Body of pancreas (tissue), 4 donors: ENCODE data around the gene ZSCAN5B.
A peak's percentile ranks its signal among the peaks of the same experiment; 100 is the strongest.

Experiments used
- POLR2A ChIP-seq, 3 donors: fragments of 450-650 bp; IDR thresholded peaks; one replicate each; pipeline ENCODE4 v1.6.1; 2016; ENCODE audit warnings: antibody characterized with exemption in 3 of 3, mild to moderate bottlenecking in 2 of 3
- TF ChIP-seq, protein P1 (sequence below), 7 experiments: fragments of 450-650 bp in 4 of 7; fragments of 200-600 bp in 3 of 7; sonication (generic) in 3 of 7; IDR thresholded peaks; one replicate each; pipeline ENCODE4 v1.5.1; 2016 to 2019; ENCODE audit warnings: antibody characterized with exemption in 7 of 7

DNA sequence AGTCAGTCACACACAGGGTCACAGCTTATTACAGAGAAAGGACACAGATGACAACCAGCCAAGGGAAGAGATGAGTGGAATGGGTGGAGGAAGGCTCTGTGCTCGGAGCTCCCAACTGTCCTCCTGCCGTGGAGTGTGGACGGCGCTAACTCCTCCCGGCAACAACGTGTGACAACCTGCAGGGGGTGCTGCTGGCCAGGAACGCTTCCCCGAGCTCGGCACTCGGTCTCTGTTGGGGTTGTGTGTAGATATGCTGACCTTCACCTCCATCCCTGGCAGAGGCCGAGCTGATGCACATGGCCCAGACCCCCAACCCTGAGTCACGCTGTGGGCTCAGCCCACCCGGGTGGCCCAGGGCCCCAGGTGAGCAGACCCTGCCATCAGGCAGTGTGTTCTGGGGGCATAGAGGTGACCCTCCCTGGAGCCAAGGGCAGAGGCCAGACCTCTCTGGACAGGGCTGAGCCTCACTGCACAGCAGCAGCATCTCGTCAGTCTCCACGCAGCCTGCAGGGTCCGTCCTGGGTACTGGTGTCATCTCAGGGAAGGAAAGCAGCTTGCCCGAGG is 42.4 kb downstream of the ZSCAN5B start:
- no peak for TF ChIP-seq POLR2A (IDR thresholded peaks at IDR 0.05)
- TF ChIP-seq, protein P1, sequence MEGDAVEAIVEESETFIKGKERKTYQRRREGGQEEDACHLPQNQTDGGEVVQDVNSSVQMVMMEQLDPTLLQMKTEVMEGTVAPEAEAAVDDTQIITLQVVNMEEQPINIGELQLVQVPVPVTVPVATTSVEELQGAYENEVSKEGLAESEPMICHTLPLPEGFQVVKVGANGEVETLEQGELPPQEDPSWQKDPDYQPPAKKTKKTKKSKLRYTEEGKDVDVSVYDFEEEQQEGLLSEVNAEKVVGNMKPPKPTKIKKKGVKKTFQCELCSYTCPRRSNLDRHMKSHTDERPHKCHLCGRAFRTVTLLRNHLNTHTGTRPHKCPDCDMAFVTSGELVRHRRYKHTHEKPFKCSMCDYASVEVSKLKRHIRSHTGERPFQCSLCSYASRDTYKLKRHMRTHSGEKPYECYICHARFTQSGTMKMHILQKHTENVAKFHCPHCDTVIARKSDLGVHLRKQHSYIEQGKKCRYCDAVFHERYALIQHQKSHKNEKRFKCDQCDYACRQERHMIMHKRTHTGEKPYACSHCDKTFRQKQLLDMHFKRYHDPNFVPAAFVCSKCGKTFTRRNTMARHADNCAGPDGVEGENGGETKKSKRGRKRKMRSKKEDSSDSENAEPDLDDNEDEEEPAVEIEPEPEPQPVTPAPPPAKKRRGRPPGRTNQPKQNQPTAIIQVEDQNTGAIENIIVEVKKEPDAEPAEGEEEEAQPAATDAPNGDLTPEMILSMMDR (IDR thresholded peaks at IDR 0.05): peak; percentile 32 to 59 (median 52)
